Measurements from ENCODE around the gene TCF15. TPM values are rescaled to one million over a fixed set of nuclear protein-coding genes. Genes with fewer than 3 reads are reported as not detected.

The TCF15 gene
- total RNA-seq, 4 donors from 2014 or later, result not detected

- TF ChIP-seq POLR2AphosphoS5 (IDR thresholded peaks at IDR 0.05), result no peak
- no peak for TF ChIP-seq POLR2A (IDR thresholded peaks at IDR 0.05)
- no peak for TF ChIP-seq CTCF (IDR thresholded peaks at IDR 0.05)
- TF ChIP-seq EP300 (IDR thresholded peaks at IDR 0.05; ENCODE audit: low read depth), result no peak
- H3K4me1 ChIP-seq, result no peaks in the 10 kb centered on the region
- no peaks in the 10 kb centered on the region for H3K9me3 ChIP-seq
- H3K36me3 ChIP-seq, result no peaks in the 10 kb centered on the region
- in situ Hi-C loops (cut with MboI; ENCODE audit: low pct_ligation_motif_present in 1 of 4, low pct_unique_long_range_greater_than_20kb in 1 of 4, low sequenced_read_pairs in 3 of 4), result no loop called here
- 69% methylated on average over 2 of the region's 2 CpGs; no CpG with 5 or more reads in 1 of the 2 donors for WGBS, 2 donors (ENCODE audit: low coverage in 1 of 2)
- no peak overlapping the region for H3K27ac ChIP-seq
- peaks cover 16% of the 10 kb centered on the region for H3K27me3 ChIP-seq
- intact Hi-C loops (cut with DNase I; ENCODE audit: low total_unique reads), result no loop called here
- DNase-seq, result no peak
- H3K4me3 ChIP-seq, result no peak overlapping the region
Observed at GRCh38 chr20:626579-626978, 16.5 kb upstream of the TCF15 start.

GRCh38 chr20:625360-625932, 15.3 kb upstream of the TCF15 start:
- 87 to 100% methylated on average over 2 to 4 of the region's 4 CpGs for WGBS, 2 donors (ENCODE audit: low coverage in 1 of 2)
- in situ Hi-C loops (cut with MboI; ENCODE audit: low pct_ligation_motif_present in 1 of 4, low pct_unique_long_range_greater_than_20kb in 1 of 4, low sequenced_read_pairs in 3 of 4), result no loop called here
- Histone ChIP-seq H3K27ac (no peak overlapping the region), H3K4me3 (no peak overlapping the region), H3K4me1 (no peaks in the 10 kb centered on the region), H3K9me3 (no peaks in the 10 kb centered on the region), H3K27me3 (peaks cover 26% of the 10 kb centered on the region), H3K36me3 (no peaks in the 10 kb centered on the region)
- TF ChIP-seq EP300 (IDR thresholded peaks at IDR 0.05; ENCODE audit: low read depth) (no peak), POLR2AphosphoS5 (IDR thresholded peaks at IDR 0.05) (no peak), CTCF (IDR thresholded peaks at IDR 0.05) (no peak), POLR2A (IDR thresholded peaks at IDR 0.05) (no peak)
- intact Hi-C loops (cut with DNase I; ENCODE audit: low total_unique reads), result no loop called here
- DNase-seq, result no peak

GRCh38 chr20:623704-624103, 13.6 kb upstream of the TCF15 start:
- Histone ChIP-seq H3K36me3 (no peaks in the 10 kb centered on the region), H3K9me3 (no peaks in the 10 kb centered on the region), H3K27me3 (peaks cover 35% of the 10 kb centered on the region), H3K4me1 (no peaks in the 10 kb centered on the region), H3K4me3 (no peak overlapping the region), H3K27ac (no peak overlapping the region)
- in situ Hi-C loops (cut with MboI; ENCODE audit: low pct_ligation_motif_present in 1 of 4, low pct_unique_long_range_greater_than_20kb in 1 of 4, low sequenced_read_pairs in 3 of 4) (no loop called here), intact Hi-C loops (cut with DNase I; ENCODE audit: low total_unique reads) (no loop called here)
- WGBS, 2 donors (ENCODE audit: low coverage in 1 of 2), result 68 to 88% methylated on average over 3 to 4 of the region's 4 CpGs
- no peak for DNase-seq
- TF ChIP-seq POLR2AphosphoS5 (IDR thresholded peaks at IDR 0.05) (no peak), POLR2A (IDR thresholded peaks at IDR 0.05) (no peak), CTCF (IDR thresholded peaks at IDR 0.05) (no peak), EP300 (IDR thresholded peaks at IDR 0.05; ENCODE audit: low read depth) (no peak)

GRCh38 chr20:623021-623420, 12.9 kb upstream of the TCF15 start:
- no peak overlapping the region for H3K27ac ChIP-seq
- peaks cover 0 to 6% of the 10 kb centered on the region in 2 donors for H3K9me3 ChIP-seq
- H3K4me1 ChIP-seq, result no peaks in the 10 kb centered on the region
- 7% methylated on average over 4 of the region's 4 CpGs; no CpG with 5 or more reads in 1 of the 2 donors for WGBS, 2 donors (ENCODE audit: low coverage in 1 of 2)
- in situ Hi-C loops (cut with MboI; ENCODE audit: low pct_ligation_motif_present in 1 of 4, low pct_unique_long_range_greater_than_20kb in 1 of 4, low sequenced_read_pairs in 3 of 4), result no loop called here
- no peak for TF ChIP-seq POLR2AphosphoS5 (IDR thresholded peaks at IDR 0.05)
- TF ChIP-seq POLR2A (IDR thresholded peaks at IDR 0.05), result no peak
- no peak for TF ChIP-seq EP300 (IDR thresholded peaks at IDR 0.05; ENCODE audit: low read depth)
- no peak for TF ChIP-seq CTCF (IDR thresholded peaks at IDR 0.05)
- H3K36me3 ChIP-seq, result no peaks in the 10 kb centered on the region
- no peak for DNase-seq
- no peak overlapping the region for H3K4me3 ChIP-seq
- intact Hi-C loops (cut with DNase I; ENCODE audit: low total_unique reads), result no loop called here
- peaks cover 40% of the 10 kb centered on the region for H3K27me3 ChIP-seq

Measured in transverse colon (tissue), 4 donors.